ENCODE data around the gene CD3G.

CD3G gene

DNA sequence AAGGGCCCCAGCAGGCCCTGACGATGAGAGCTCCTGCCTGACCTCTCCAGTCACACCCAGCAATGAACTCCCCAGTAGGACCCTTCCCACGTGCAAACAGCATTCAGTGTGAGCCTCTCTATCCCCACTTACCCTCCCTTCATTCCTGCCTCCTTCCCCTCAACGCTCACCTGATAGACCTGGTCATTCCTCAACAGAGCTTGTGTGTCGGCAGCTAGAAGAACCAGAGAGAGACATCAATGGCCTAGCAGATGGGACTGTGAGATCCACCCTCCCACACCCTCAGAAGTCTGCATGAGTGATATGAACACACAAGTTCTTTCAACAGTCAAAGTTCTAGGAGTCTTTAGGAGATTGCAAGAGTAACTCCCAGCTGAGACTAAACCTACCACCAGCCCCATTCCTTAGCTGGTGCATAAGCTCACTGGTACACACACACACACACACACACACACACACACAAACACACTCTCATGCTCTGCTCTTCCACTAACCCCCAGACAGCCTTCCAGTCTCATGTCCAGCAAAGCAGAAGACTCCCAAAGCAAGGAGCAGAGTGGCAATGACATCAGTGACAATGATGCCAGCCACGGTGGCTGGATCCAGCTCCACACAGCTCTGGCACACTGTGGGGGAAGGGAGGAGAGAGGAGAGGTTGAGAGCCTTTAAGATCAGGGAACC is 4.7 kb upstream of the CD3G start:
- DNase-seq (ENCODE audit: low read depth in 2 of 2) = no peak
- TF ChIP-seq, protein P1, sequence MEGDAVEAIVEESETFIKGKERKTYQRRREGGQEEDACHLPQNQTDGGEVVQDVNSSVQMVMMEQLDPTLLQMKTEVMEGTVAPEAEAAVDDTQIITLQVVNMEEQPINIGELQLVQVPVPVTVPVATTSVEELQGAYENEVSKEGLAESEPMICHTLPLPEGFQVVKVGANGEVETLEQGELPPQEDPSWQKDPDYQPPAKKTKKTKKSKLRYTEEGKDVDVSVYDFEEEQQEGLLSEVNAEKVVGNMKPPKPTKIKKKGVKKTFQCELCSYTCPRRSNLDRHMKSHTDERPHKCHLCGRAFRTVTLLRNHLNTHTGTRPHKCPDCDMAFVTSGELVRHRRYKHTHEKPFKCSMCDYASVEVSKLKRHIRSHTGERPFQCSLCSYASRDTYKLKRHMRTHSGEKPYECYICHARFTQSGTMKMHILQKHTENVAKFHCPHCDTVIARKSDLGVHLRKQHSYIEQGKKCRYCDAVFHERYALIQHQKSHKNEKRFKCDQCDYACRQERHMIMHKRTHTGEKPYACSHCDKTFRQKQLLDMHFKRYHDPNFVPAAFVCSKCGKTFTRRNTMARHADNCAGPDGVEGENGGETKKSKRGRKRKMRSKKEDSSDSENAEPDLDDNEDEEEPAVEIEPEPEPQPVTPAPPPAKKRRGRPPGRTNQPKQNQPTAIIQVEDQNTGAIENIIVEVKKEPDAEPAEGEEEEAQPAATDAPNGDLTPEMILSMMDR (IDR thresholded peaks at IDR 0.05; ENCODE audit: low read depth, low read length) = no peak
- no peak overlapping the region for H3K4me3 ChIP-seq (replicated peaks in 1 of 2; ENCODE audit: low read depth in 2 of 2, low read length in 2 of 2)

DNA sequence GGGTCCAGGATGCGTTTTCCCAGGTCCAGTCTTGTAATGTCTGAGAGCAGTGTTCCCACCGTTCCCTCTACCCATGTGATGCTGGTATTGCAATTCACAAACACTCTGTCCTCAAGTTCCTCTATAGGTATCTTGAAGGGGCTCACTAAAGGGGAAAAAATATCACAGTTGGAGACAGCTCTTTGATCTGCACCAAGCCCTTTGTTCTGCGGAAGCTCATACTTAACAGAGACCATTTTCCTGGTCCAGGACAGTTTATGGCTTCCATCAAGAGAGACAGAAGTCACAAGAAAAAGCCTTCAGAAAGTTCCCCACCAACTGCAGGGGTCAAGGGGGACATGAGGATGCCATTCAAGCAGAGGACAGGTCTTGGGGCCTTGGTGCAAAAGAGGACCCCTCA is 3.7 kb upstream of the CD3G start:
- no peak overlapping the region for H3K4me3 ChIP-seq (replicated peaks in 1 of 2; ENCODE audit: low read depth in 2 of 2, low read length in 2 of 2)
- TF ChIP-seq, protein P1 (IDR thresholded peaks at IDR 0.05; ENCODE audit: low read depth, low read length) = no peak
- DNase-seq (ENCODE audit: low read depth in 2 of 2) = no peak

DNA sequence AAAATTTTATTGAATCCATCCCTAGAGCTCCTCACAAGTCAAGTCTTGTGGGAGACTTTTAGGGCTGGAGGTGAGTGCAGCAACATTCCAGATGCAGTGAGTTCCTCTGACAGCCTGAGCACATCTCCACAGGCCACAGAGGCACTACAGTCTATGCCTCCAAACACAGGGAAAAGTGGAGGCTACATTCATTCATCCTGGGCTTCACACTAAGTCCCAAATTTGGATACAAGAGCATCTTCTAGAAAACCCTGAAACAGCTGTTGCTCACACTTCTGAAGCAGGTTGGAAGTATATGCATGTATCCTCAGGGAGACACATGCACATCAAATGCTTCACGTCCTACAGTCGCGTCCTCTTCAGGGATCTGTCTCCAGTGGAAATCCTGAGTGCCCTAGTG is 2.9 kb upstream of the CD3G start:
- DNase-seq (ENCODE audit: low read depth in 2 of 2) = no peak
- TF ChIP-seq, protein P1 (IDR thresholded peaks at IDR 0.05; ENCODE audit: low read depth, low read length) = no peak
- no peak overlapping the region for H3K4me3 ChIP-seq (replicated peaks in 1 of 2; ENCODE audit: low read depth in 2 of 2, low read length in 2 of 2)

DNA sequence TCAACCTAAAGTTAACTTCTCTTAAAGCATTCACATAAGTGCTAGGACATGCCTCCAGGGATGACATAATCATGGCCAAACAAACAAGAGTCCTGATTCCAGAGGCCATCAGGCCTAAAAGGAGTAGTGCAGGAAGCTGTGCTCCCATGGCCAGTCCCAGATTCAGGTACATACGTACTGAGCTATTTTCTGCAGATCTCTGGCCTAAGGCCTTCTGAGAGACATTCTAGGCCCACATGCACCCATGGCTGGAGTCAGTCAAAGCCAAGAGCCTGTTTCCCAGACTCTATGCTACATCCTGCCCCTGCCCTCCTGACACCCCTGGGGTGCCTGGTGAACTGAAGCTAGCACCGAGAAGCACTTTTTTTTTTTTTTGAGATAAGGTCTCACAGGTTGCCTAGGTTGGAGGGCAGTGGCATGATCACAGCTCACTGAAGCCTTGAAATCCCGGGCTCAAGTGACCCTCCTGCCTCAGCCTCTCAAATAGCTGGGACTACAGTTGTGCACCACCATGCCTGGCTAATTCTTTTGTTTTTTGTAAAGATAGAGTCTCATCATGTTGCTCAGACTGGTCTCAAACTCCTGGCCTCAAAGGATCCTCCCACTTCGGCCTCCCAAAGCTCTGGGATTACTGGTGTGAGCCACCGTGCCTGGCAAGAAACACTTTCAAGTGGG is 2.2 kb upstream of the CD3G start:
- H3K4me3 ChIP-seq (replicated peaks in 1 of 2; ENCODE audit: low read depth in 2 of 2, low read length in 2 of 2) = no peak overlapping the region
- TF ChIP-seq, protein P1 (IDR thresholded peaks at IDR 0.05; ENCODE audit: low read depth, low read length) = no peak
- DNase-seq (ENCODE audit: low read depth in 2 of 2) = no peak

DNA sequence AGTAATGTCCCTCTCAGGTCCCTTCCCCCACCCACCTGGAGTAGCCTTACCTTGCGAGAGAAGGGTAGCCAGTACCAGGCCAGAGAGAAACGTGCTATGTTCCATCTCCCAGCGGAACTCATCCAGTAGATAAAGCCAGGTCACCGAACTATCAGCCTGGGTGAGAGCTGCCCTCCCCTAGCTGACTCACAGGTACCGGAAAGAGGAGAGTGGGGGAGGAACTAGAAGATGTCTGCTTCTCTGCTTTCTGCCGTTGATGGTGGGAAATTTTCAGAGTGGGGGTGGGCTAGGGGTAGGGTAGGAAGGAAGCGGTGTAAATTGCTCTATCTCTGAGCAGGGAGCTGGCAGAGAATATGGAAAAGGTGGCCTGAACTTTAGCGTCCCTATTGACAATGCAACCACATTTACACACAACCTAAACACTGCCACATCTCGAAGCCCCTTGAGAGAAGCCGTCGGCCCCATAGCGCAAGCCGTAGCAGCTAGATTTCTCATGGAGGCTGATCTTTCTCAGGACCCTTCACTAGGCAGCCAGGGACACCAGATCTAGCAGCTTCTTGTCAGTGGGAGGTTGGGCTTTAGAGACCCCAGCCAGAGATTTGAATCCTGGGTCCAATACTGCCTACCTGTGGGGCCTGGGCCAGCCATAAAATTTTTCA is 1.5 kb upstream of the CD3G start, which contains the start of gene CD3D:
Gene CD3D, minus strand, starts transcription at position 203 of the 659 bp plus-strand sequence. Its CDS starts 98 bp downstream, at position 105.
- TF ChIP-seq, protein P1 (IDR thresholded peaks at IDR 0.05; ENCODE audit: low read depth, low read length) = no peak
- no peak for DNase-seq (ENCODE audit: low read depth in 2 of 2)
- H3K4me3 ChIP-seq (replicated peaks in 1 of 2; ENCODE audit: low read depth in 2 of 2, low read length in 2 of 2) = no peak within 1 kb of the TSS

DNA sequence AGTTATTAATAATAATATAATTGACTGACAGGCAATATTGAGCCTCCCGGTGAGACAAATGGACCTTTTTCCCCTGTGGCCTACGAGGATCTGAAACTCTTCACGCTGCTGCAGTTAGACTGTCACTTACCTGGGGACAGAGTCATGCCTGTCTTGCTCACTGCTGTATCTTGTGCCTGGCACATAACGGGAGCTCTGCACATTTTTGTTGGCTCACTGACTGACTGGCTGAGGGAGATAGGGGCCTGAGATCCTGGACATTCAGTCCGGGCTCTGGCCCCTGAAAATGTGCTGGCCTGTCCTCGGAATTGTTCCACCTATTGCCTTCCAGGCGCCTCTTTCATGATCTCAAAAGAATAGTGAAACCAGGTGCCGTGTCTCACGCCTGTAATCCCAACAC is 896 bp upstream of the CD3G start:
- TF ChIP-seq, protein P1 (IDR thresholded peaks at IDR 0.05; ENCODE audit: low read depth, low read length) = no peak
- no peak overlapping the region for H3K4me3 ChIP-seq (replicated peaks in 1 of 2; ENCODE audit: low read depth in 2 of 2, low read length in 2 of 2)
- DNase-seq (ENCODE audit: low read depth in 2 of 2) = no peak

All from cardiac fibroblast (primary cell).